ENCODE data around the gene HS1BP3. TPM values are rescaled to one million over a fixed set of nuclear protein-coding genes. Genes with fewer than 3 reads are reported as not detected.

HS1BP3 gene
- total RNA-seq, 3 donors from 2014 or later, result 19.0 to 31.8 (median 25.9) TPM

DNA sequence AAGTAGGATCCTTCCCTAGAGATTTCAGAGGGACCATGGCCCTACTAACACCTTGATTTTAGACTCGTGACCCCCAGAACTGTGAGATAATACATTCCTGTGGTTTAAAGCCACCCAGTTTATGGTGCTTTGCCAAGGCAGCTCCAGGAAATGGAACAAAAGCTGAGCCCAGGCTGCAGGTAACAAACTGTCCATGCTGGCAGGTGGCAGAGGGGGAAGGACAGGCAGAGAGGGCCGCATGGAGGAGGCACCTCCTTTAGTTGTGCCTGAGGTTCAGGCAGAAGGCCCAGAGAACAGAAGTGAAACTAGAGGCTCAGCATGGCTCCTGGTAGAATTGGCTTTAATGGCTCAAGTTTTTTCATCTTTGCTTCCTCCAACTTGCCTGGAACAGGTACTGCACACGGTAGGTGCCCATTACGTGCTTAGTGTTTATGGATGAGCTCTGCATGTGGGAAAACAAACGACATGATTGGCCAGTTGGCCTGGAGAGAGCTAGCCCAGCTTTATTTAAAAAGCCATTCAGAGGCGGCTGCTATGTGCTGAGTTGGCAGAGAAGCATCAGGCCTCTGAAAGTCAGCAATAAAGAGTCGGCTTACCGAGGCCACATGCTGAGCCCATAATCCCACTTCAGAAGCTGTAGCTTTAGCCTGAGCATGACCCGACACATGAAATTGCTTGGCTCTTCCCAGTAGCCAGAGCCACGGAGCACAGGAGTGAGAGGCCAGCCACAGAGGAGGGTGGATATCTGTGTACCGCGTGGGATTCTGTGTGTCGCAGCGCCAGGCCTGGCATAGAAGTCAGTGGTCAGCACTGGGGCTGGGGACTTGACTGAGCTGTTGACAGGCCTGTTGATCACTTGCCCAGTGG, 36.5 kb downstream of the HS1BP3 start:
- peak; percentile 60 to 70 for DNase-seq (ENCODE audit: low spot score in 2 of 2)
- no peak for TF ChIP-seq POLR2A (IDR thresholded peaks at IDR 0.05)
- no peak for TF ChIP-seq POLR2AphosphoS5 (IDR thresholded peaks at IDR 0.05)
- TF ChIP-seq, protein P1, sequence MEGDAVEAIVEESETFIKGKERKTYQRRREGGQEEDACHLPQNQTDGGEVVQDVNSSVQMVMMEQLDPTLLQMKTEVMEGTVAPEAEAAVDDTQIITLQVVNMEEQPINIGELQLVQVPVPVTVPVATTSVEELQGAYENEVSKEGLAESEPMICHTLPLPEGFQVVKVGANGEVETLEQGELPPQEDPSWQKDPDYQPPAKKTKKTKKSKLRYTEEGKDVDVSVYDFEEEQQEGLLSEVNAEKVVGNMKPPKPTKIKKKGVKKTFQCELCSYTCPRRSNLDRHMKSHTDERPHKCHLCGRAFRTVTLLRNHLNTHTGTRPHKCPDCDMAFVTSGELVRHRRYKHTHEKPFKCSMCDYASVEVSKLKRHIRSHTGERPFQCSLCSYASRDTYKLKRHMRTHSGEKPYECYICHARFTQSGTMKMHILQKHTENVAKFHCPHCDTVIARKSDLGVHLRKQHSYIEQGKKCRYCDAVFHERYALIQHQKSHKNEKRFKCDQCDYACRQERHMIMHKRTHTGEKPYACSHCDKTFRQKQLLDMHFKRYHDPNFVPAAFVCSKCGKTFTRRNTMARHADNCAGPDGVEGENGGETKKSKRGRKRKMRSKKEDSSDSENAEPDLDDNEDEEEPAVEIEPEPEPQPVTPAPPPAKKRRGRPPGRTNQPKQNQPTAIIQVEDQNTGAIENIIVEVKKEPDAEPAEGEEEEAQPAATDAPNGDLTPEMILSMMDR (IDR thresholded peaks at IDR 0.05), result peak in 1 of 3 donors; percentile 10
- H3K4me1 ChIP-seq, result peaks cover 35 to 40% of the 10 kb centered on the region in 2 donors
- H3K36me3 ChIP-seq, result no peaks in the 10 kb centered on the region
- peak overlapping the region; percentile 90 to 97 for H3K27ac ChIP-seq
- no peaks in the 10 kb centered on the region for H3K27me3 ChIP-seq
- no peaks in the 10 kb centered on the region for H3K9me3 ChIP-seq
- intact Hi-C loops (cut with DNase I; ENCODE audit: low total_unique reads), result loop anchor here (10.0 kb wide), 1 partner anchor 60 kb away; no protein-coding TSS in a partner anchor
- H3K4me3 ChIP-seq, result no peak overlapping the region

DNA sequence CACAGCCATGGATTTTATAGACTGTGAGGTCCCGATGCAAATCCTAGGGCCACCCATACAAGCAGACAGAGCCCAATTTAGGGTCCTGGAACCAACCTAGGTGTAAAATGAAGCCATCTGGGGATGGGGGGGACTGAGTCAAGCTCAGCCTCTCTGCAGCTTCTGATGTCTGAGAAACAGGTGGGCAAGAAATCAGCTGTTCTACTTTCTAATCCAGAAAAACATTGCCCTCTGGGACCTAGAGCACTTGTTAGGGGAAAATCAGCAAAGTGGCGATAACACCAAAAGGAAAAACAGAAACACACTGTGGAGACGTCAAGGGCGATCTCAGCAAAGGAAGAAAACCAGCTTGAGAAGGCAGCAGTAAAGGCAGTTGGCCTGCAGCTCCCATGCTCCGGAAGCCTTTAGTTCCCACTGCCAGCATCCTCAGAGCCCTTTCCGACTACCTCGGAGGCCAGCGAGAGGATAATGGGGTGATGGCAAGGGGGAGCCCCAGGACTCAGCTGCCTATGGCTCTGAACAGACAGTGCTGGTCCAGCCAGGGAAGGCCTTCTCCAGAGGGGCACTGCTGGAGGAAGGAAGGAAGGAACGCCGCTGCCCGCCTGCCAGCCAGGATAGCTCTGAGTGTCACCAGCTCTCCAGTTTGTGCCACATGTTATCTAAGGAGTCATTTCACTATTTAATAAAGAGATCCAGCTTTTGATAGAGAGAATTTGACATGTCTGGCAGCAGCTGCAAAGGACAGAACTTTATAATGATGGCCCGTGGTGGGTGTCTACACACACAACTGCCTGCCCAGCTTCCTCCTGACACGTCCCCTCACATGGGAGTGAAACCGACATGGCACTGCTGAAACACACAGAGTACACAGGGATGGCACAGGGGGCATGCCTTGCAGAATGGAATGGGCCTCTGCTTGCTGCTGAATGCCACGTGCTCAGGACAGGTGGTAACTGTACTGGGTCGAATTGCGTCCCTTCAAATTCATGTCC, 37.7 kb downstream of the HS1BP3 start:
- DNase-seq (ENCODE audit: low spot score in 2 of 2), result peak in 1 of 2 donors; percentile 36
- H3K27ac ChIP-seq, result peak overlapping the region; percentile 90 to 97
- no peaks in the 10 kb centered on the region for H3K36me3 ChIP-seq
- H3K27me3 ChIP-seq, result no peaks in the 10 kb centered on the region
- H3K4me1 ChIP-seq, result peaks cover 27 to 34% of the 10 kb centered on the region in 2 donors
- H3K9me3 ChIP-seq, result no peaks in the 10 kb centered on the region
- intact Hi-C loops (cut with DNase I; ENCODE audit: low total_unique reads), result loop anchor here (10.0 kb wide), 1 partner anchor 58 kb away; no protein-coding TSS in a partner anchor
- TF ChIP-seq, protein P1 (IDR thresholded peaks at IDR 0.05), result no peak
- no peak for TF ChIP-seq POLR2AphosphoS5 (IDR thresholded peaks at IDR 0.05)
- no peak overlapping the region for H3K4me3 ChIP-seq

DNA sequence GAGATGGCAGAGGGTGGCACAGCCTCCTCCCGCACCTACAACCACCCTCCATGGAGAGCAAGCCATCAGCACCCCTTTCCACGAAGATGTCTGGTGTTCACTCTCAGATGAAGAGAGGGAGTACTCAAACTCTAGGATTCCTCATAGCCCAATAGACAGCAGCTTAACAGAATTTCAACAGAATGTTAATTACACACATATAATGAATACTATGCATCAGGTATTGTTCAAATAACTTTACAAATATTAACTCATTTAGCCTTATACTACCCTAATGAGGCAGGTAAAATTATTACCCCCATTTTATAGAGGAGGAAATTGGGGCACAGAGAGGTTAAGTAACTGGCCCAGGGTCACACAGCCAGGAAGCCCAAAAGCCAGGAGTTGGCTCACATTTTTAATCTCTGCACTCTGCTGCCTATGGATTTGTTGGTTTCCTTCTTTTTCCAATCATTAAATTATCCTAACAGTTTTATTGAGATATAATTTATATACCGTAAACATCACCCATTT, 39.0 kb downstream of the HS1BP3 start:
- no peaks in the 10 kb centered on the region for H3K9me3 ChIP-seq
- H3K4me1 ChIP-seq, result peaks cover 23 to 25% of the 10 kb centered on the region in 2 donors
- intact Hi-C loops (cut with DNase I; ENCODE audit: low total_unique reads), result loop anchor here (10.0 kb wide), 1 partner anchor 57 kb away; no protein-coding TSS in a partner anchor
- H3K27me3 ChIP-seq, result no peaks in the 10 kb centered on the region
- TF ChIP-seq, protein P1 (IDR thresholded peaks at IDR 0.05), result no peak
- no peak for TF ChIP-seq POLR2A (IDR thresholded peaks at IDR 0.05)
- no peak for TF ChIP-seq POLR2AphosphoS5 (IDR thresholded peaks at IDR 0.05)
- DNase-seq (ENCODE audit: low spot score in 2 of 2), result no peak
- H3K4me3 ChIP-seq, result no peak overlapping the region
- no peaks in the 10 kb centered on the region for H3K36me3 ChIP-seq
- peak overlapping the region; percentile 82 to 91 for H3K27ac ChIP-seq

DNA sequence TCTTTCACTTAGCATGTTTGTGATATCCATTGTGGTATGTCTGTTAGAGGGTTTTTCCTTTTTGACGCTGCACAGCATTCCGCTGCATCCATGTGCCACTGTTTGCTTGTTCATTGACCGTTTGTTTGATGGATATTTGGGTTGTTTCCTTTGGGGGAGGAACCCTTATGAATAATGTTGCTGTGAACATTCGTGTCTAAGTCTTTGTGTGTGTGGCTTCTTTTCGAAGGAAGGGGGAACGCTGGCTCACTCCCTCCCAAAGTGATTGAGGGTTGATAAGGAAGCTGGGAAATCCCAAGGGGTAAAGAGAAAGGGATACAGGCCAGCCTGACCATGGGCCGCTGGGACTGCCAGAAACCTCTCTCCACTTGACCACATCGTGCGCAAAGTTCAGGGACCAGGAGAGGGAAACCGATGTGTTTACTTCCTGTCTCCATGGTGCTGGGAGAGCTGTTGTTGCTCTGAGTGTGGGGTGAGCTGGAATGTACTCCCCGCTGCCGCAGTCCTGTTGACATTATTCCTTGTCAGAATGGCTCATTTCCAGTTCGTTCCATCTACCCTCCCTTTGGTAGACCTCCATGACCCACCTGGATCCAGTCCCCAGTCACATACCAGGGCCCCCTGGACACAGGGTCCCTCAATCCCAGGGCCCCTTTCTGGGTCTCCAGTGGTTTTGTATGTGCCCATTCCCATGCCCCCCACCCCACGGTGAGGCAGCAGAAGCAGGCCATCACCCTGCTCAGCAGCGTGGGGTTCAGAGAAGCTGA, 39.6 kb downstream of the HS1BP3 start:
- H3K36me3 ChIP-seq, result no peaks in the 10 kb centered on the region
- peak overlapping the region; percentile 82 to 91 for H3K27ac ChIP-seq
- no peaks in the 10 kb centered on the region for H3K9me3 ChIP-seq
- no peaks in the 10 kb centered on the region for H3K27me3 ChIP-seq
- intact Hi-C loops (cut with DNase I; ENCODE audit: low total_unique reads), result loop anchor here (10.0 kb wide), 1 partner anchor 56 kb away; no protein-coding TSS in a partner anchor
- TF ChIP-seq, protein P1 (IDR thresholded peaks at IDR 0.05), result no peak
- TF ChIP-seq POLR2A (IDR thresholded peaks at IDR 0.05) (no peak), POLR2AphosphoS5 (IDR thresholded peaks at IDR 0.05) (peak; percentile 62 to 91 (median 72))
- no peak overlapping the region for H3K4me3 ChIP-seq
- DNase-seq (ENCODE audit: low spot score in 2 of 2), result peak; percentile 77 to 78
- peaks cover 17 to 18% of the 10 kb centered on the region in 2 donors for H3K4me1 ChIP-seq
